ENCODE measurements around the gene CLSTN2. TPM values are rescaled to one million over a fixed set of nuclear protein-coding genes. Genes with fewer than 3 reads are reported as not detected.

CLSTN2 gene
- total and polyA plus RNA-seq, 2 of the 13 experiments (the other 11 are each of a cell fraction or from before 2014, with no cell fraction given): not detected

- H3K36me3 ChIP-seq (replicated peaks in 1 of 2; ENCODE audit: control insufficient read depth in 1 of 2, insufficient read depth in 2 of 2, low read length in 2 of 2): no peaks in the 10 kb centered on the region
- ChIA-PET CTCF (ENCODE audit: low intra/inter-chr PET ratio, low total read pairs) (no interaction called here), POLR2A (no interaction called here)
- no TSS peak for BruUV-seq (replicated peaks)
- peaks cover 0 to 4% of the 10 kb centered on the region in 2 experiments; a peak in 1 of 5 replicates for H3K27me3 ChIP-seq (ENCODE audit: control insufficient read depth in 1 of 2, insufficient read depth in 2 of 2, low read length in 2 of 2)
- H3K4me2 ChIP-seq (ENCODE audit: low read depth, low read length): no peak overlapping the region
- ATAC-seq (no peak), DNase-seq (ENCODE audit: low spot score) (no peak), FAIRE-seq (no peak)
- intact Hi-C loops (cut with micrococcal nuclease; ENCODE audit: unreplicated experiment): no loop called here
- no peak overlapping the region for H3K27ac ChIP-seq (ENCODE audit: extremely low read length, insufficient read depth, low read length)
- H3K4me3 ChIP-seq (replicated peaks in 1 of 3; ENCODE audit: insufficient read depth in 1 of 3, low read depth in 2 of 3, low read length in 3 of 3): no peak overlapping the region
- no peaks in the 10 kb centered on the region for H4K20me1 ChIP-seq (ENCODE audit: insufficient read depth, low read length)
- no peak overlapping the region for H3K9ac ChIP-seq (ENCODE audit: insufficient read depth, low read depth, low read length)
- H3K9me3 ChIP-seq (ENCODE audit: low read length): no peaks in the 10 kb centered on the region
- H3K79me2 ChIP-seq (ENCODE audit: insufficient read depth, low read length): no peaks in the 10 kb centered on the region
- H3K4me1 ChIP-seq (ENCODE audit: insufficient read depth, low read length): no peaks in the 10 kb centered on the region
- H2AFZ ChIP-seq (ENCODE audit: low read length): no peak overlapping the region
- in situ Hi-C loops (cut with HindIII; ENCODE audit: extremely low pct_ligation_motif_present, low pct_unique_long_range_greater_than_20kb): no loop called here
- TF ChIP-seq ZNF878 (CRISPR knock-in tag; IDR thresholded peaks at IDR 0.05) (no peak), ZNF816 (CRISPR knock-in tag; IDR thresholded peaks at IDR 0.05; ENCODE audit: borderline replicate concordance) (no peak), TERF1 (CRISPR knock-in tag; IDR thresholded peaks at IDR 0.05) (no peak), ZNF614 (CRISPR knock-in tag; IDR thresholded peaks at IDR 0.05; ENCODE audit: borderline replicate concordance) (no peak), CBFB (CRISPR knock-in tag; IDR thresholded peaks at IDR 0.05) (no peak), RNF2 (conservative IDR thresholded peaks at IDR 0.05; ENCODE audit: low read depth) (no peak), REST (IDR thresholded peaks at IDR 0.05; ENCODE audit: borderline replicate concordance in 1 of 2, low read depth in 1 of 2, low read length in 2 of 2) (no peak), SMAD9 (CRISPR knock-in tag; IDR thresholded peaks at IDR 0.05) (no peak), ZNF232 (CRISPR knock-in tag; IDR thresholded peaks at IDR 0.05; ENCODE audit: borderline replicate concordance) (no peak), ZKSCAN1 (IDR thresholded peaks at IDR 0.05; ENCODE audit: low read length) (no peak), ZNF616 (CRISPR knock-in tag; IDR thresholded peaks at IDR 0.05; ENCODE audit: low read depth) (no peak), SOX6 (IDR thresholded peaks at IDR 0.05) (no peak), SOX6 (CRISPR knock-in tag; IDR thresholded peaks at IDR 0.05) (no peak), SKI (IDR thresholded peaks at IDR 0.05; ENCODE audit: partially characterized antibody) (no peak), TOPORS (CRISPR knock-in tag; IDR thresholded peaks at IDR 0.05) (no peak)
- TF ChIP-seq, protein P1, sequence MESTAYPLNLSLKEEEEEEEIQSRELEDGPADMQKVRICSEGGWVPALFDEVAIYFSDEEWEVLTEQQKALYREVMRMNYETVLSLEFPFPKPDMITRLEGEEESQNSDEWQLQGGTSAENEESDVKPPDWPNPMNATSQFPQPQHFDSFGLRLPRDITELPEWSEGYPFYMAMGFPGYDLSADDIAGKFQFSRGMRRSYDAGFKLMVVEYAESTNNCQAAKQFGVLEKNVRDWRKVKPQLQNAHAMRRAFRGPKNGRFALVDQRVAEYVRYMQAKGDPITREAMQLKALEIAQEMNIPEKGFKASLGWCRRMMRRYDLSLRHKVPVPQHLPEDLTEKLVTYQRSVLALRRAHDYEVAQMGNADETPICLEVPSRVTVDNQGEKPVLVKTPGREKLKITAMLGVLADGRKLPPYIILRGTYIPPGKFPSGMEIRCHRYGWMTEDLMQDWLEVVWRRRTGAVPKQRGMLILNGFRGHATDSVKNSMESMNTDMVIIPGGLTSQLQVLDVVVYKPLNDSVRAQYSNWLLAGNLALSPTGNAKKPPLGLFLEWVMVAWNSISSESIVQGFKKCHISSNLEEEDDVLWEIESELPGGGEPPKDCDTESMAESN (CRISPR knock-in tag; conservative IDR thresholded peaks at IDR 0.05): no peak
- TF ChIP-seq, protein P2, sequence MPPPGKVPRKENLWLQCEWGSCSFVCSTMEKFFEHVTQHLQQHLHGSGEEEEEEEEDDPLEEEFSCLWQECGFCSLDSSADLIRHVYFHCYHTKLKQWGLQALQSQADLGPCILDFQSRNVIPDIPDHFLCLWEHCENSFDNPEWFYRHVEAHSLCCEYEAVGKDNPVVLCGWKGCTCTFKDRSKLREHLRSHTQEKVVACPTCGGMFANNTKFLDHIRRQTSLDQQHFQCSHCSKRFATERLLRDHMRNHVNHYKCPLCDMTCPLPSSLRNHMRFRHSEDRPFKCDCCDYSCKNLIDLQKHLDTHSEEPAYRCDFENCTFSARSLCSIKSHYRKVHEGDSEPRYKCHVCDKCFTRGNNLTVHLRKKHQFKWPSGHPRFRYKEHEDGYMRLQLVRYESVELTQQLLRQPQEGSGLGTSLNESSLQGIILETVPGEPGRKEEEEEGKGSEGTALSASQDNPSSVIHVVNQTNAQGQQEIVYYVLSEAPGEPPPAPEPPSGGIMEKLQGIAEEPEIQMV (CRISPR knock-in tag; IDR thresholded peaks at IDR 0.05; ENCODE audit: low read depth): no peak
Measured at GRCh38 chr3:140315955-140316354, 381.0 kb downstream of the CLSTN2 start.
